KBM-7 (cell line): ENCODE data around the gene DIS3L2.
A peak's percentile ranks its signal among the peaks of the same experiment; 100 is the strongest.

Experiments
- DNase-seq: peaks from one replicate; pipeline ENCODE4 v3.0.0-alpha.2; 2015
- in situ Hi-C: fragments of 300-500 bp; cut with MboI; formaldehyde crosslinking; loops from 2 replicates; pipeline ENCODE4 v1.14.3; 2020; ENCODE audit warnings: low sequenced_read_pairs, low pct_unique_long_range_greater_than_20kb, mixed read lengths

Gene DIS3L2

DNA sequence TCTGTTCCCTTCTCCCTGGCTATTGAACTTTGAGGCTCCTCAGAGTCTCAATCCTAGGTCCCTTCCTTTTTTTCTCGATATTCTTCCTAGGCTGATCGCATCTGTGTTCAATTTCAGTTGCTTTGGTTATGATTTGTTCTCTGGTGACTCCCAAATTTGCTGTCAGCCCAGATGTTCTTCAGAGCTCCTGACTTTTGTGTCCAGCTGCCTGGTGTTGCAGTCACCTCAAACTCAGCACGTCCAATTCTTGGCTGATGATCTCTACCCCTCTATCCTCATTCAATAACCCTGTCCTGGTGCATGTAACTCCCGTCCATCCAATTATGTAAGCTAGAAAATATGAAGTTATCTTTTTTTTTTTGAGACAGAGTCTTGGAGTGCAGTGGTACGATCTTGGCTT is 31.4 kb downstream of the DIS3L2 start:
- in situ Hi-C loops = no loop called here
- DNase-seq = no peak

GRCh38 chr2:231996797-231997540 is 35.5 kb downstream of the DIS3L2 start:
- in situ Hi-C loops = no loop called here

GRCh38 chr2:231998046-231998445 is 36.5 kb downstream of the DIS3L2 start:
- DNase-seq = no peak
- in situ Hi-C loops = no loop called here

More at GRCh38 chr2:231996797-231997540, 35.5 kb downstream of the DIS3L2 start:
- DNase-seq = no peak

DNA sequence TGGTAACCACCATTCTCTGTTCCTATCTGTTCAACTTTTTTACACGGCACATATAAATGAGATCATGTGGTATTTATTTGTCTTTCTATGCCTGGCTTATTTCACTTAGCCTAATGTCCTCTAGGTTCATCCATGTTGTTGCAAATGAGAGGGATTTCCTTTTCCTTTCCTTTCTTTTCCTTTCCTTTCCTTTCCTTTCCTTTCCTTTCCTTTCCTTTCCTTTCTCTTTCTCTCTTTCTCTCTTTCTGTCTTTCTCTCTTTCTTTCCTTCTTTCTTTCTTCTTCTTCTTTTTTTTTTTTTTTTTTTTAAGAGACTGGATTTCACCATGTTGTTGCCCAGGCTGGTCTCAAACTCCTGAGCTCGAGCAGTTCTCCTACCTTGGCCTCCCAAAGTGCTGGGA is 38.9 kb downstream of the DIS3L2 start:
- in situ Hi-C loops = no loop called here
- DNase-seq = no peak

- DNase-seq = no peak
- in situ Hi-C loops = no loop called here
These were observed 39.6 kb downstream of the DIS3L2 start for GRCh38 chr2:232001073-232001472.

DNA sequence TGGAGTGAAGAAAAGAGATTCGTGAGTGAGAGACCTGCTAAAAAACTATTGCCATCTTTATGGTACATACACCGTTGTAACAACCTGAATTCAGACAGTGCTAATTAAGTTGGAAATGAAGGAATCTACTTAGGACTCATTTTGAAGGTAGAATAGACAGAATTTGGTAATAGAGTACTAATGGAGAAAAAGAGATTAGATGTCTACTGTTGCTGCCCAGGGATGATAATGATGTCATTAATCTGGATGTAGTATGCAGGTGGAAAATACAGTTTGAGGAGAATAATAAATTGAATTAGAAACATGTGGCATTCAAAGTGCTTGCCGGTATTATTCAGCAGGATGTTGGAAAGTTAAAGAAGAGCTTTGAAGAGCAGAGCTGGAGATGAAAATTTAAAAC is 44.7 kb downstream of the DIS3L2 start:
- in situ Hi-C loops = no loop called here
- no peak for DNase-seq

DNA sequence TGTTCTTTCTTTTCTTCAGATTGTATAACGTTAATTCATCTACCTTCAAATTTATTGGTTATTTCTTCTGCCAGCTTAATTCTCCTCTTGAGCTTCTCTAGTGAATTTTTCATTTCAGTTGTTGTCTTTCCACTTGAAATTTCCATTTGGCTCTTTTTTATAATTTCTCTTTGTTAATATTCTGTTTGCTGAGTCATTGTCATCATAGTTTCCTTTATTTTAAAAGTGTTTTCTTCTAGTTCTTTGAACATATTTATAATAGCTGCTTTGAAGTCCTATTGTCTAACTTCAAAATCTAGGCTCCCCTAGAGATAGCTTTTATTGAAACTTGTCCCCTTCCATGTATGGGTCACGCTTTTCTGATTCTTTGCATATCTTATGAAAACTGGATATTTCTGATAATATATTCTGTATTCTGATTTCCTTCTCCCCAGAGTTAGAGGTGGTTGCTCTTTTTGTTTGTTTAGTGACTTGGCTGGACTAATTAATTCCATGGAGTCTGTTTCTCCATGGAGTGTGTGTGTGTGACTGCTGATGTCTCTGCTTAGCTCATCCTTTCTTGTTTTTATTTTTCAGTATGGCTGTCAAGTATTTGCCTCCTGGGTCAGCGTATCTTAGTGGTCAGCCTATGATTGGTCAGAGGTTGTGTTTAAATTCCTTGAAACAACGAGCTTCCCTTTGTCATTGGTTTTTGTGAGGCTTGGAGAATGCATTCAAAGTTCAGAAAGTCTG is 47.6 kb downstream of the DIS3L2 start:
- in situ Hi-C loops = no loop called here
- DNase-seq = no peak

DNA sequence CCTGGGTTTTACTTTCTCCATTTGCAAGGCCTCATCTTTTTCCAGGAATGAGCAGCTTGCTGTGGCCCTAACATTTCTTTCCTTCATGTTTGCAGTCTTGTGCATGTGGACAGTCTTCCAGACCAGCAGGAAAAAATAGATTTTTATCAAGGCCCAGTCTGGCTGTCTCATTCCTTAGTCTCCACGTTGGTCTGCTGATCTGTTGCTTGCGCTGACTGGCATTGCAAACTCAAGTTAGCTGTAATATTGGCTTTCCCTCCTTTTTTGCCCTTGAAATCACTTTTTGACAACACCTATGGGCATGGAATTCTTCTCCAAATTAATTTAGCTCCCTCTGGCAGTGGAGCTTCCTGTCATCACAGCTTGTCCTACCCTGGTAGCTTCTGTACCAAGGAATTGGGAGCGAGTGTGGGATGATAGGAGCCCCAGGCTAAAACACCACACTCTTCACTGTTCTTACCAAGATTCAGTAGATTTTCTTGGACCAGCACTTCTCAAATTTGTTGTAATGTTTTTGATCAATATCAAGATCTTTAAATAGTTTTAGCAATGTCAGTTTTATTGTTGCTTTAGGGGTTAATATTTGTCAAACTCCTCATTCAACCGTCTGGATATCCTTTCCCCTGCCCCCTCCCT is 48.2 kb downstream of the DIS3L2 start:
- no peak for DNase-seq
- in situ Hi-C loops = no loop called here

DNA sequence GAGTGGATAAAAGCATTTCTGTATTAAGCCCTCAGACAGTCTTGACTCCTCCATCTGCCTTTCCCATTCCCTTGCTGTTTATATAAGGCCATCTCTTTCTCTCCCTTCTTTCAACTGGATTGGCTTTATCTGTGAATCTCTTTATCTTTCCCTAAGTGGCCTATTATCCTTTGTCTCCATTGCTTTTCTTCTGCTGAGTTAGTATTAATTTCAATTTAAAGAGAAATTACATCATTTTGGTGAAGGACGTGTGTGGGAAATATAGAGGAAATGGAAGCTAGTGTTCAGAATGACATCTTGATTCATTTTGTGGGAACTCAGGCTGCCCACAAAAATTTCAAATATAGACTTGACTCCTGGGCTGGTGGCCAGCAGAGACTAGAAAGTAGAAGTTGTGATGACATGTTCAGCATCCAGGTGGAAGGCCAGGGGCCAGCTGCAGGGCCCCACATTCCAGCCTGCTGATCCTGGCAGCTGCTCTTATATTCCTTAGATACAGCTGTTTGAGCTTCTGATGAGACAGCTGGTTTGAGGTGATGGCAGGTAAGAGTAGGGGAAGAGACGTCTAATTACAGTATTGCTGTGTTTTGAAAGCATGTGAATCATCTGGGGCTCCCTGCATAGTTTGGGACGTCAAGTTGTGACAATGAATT is 52.3 kb downstream of the DIS3L2 start:
- DNase-seq = peak; percentile 68
- in situ Hi-C loops = no loop called here

- no peak for DNase-seq
- in situ Hi-C loops = no loop called here
These were observed 53.2 kb downstream of the DIS3L2 start for GRCh38 chr2:232014681-232015080.

DNA sequence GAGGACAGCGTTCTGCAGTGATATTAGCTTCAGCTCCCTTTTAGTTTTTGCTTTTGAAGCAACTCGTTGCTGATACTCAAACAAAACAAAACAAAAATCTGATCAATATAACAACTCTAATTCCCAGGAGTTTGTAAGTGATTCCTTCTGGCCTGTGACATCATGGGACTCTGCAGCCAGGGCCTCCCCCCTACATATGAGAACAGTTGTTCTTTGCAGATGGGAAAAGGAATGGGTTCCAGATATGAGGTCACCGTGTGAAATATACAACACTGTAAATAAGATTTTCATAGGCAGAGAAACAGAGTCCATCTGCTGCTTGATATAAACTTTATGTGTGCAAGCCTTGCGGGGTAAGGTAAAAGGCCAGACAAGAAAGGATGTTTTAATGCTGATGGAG is 56.7 kb downstream of the DIS3L2 start:
- DNase-seq = no peak
- in situ Hi-C loops = no loop called here

- DNase-seq = no peak
- in situ Hi-C loops = no loop called here
These were observed 61.2 kb downstream of the DIS3L2 start for GRCh38 chr2:232022718-232023117.

GRCh38 chr2:232023426-232023825 is 61.9 kb downstream of the DIS3L2 start:
- in situ Hi-C loops = no loop called here
- DNase-seq = no peak

GRCh38 chr2:232024457-232024856 is 62.9 kb downstream of the DIS3L2 start:
- DNase-seq = no peak

GRCh38 chr2:232026910-232027309 is 65.4 kb downstream of the DIS3L2 start:
- DNase-seq = no peak
- in situ Hi-C loops = no loop called here

More at GRCh38 chr2:232024457-232024856, 62.9 kb downstream of the DIS3L2 start:
- in situ Hi-C loops = no loop called here

GRCh38 chr2:232027530-232027929 is 66.0 kb downstream of the DIS3L2 start:
- no peak for DNase-seq
- in situ Hi-C loops = no loop called here

GRCh38 chr2:232028071-232028470 is 66.6 kb downstream of the DIS3L2 start:
- DNase-seq = no peak
- in situ Hi-C loops = no loop called here

GRCh38 chr2:232028631-232029030 is 67.1 kb downstream of the DIS3L2 start:
- in situ Hi-C loops = no loop called here

GRCh38 chr2:232029346-232029745 is 67.8 kb downstream of the DIS3L2 start:
- DNase-seq = no peak
- in situ Hi-C loops = no loop called here

More at GRCh38 chr2:232028631-232029030, 67.1 kb downstream of the DIS3L2 start:
- no peak for DNase-seq

GRCh38 chr2:232030229-232030628 is 68.7 kb downstream of the DIS3L2 start:
- DNase-seq = peak; percentile 9
- in situ Hi-C loops = no loop called here
